GM12878 (cell line): ENCODE results near the gene OR2V1. TPM values are rescaled to one million over a fixed set of nuclear protein-coding genes. Genes with fewer than 3 reads are reported as not detected.

Experiments
- ASH2L ChIP-seq: fragments of 300-600, 200-600 bp; sonication (generic); IDR thresholded peaks from 2 replicates; pipeline ENCODE4 v1.6.1; 2017; ENCODE audit warnings: low read depth, mild to moderate bottlenecking, borderline replicate concordance
- BHLHE40 ChIP-seq, 2 experiments: fragments of 450-650 bp in 1 of 2; IDR thresholded peaks; 2 replicates each; pipeline ENCODE4 v1.6.1; 2011 to 2017; ENCODE audit warnings: low read depth in 2 of 2, borderline replicate concordance in 1 of 2, improper control_type of control experiment in 1 of 2, low read length in 1 of 2, mild to moderate bottlenecking in 1 of 2
- CHD4 ChIP-seq: fragments of 200-600 bp; sonication (generic); IDR thresholded peaks from 2 replicates; pipeline ENCODE4 v1.6.1; 2016; ENCODE audit warnings: mild to moderate bottlenecking
- KAT2A ChIP-seq: conservative IDR thresholded peaks from 2 replicates; pipeline ENCODE4 v1.6.1; 2011; ENCODE audit warnings: low read depth, low read length; ENCODE audit not compliant: control insufficient read depth
- KLF5 ChIP-seq: fragments of 450-650 bp; IDR thresholded peaks from 2 replicates; pipeline ENCODE4 v1.6.1; 2014; ENCODE audit warnings: mild to moderate bottlenecking; ENCODE audit not compliant: partially characterized antibody
- MYC ChIP-seq: IDR thresholded peaks from 2 replicates; pipeline ENCODE4 v1.6.1; 2011; ENCODE audit warnings: mild to moderate bottlenecking, low read length, moderate library complexity, inconsistent platforms; ENCODE audit not compliant: insufficient read depth, insufficient replicate concordance, insufficient read length, severe bottlenecking
- SMC3 ChIP-seq: IDR thresholded peaks from 2 replicates; pipeline ENCODE4 v1.6.1; 2011; ENCODE audit warnings: low read length, improper control_type of control experiment, borderline replicate concordance
- STAT1 ChIP-seq: fragments of 450-650 bp; conservative IDR thresholded peaks from 2 replicates; pipeline ENCODE4 v1.6.1; 2014; ENCODE audit warnings: antibody characterized with exemption, mild to moderate bottlenecking
- TARDBP ChIP-seq: IDR thresholded peaks from 2 replicates; pipeline ENCODE4 v1.6.1; 2016; ENCODE audit warnings: borderline replicate concordance
- ZNF622 ChIP-seq: fragments of 450-650 bp; IDR thresholded peaks from 2 replicates; pipeline ENCODE4 v1.6.1; 2017; ENCODE audit warnings: mild to moderate bottlenecking, inconsistent platforms
- polyA plus RNA-seq, 11 experiments: library from polyadenylated mRNA; depleted of rRNA in 4 of 11; unstranded in 6 of 11; stranded (reverse) in 5 of 11; fragments of >200 nt; fragmentation: Nextera tagmentation in 4 of 11; fragmentation: Illumina TruSeq in 1 of 11; extraction: Ambion mirVana in 4 of 11; extraction: Trizol in 1 of 11; gene quantifications; 1 replicate in 1 of 11; 2 replicates in 10 of 11; pipeline versions ENCODE4 v1.2.1 to v1.2.3, GENCODE V29; 2011 to 2016; ENCODE audit warnings: inconsistent platforms in 2 of 11, missing spikeins in 2 of 11, low read depth in 1 of 11
- total RNA-seq, 4 experiments: library from RNA; depleted of rRNA in 3 of 4; stranded (reverse); fragments of >200 nt in 3 of 4; fragmentation: Illumina TruSeq in 1 of 4; extraction: Trizol in 1 of 4; gene quantifications; 2 replicates each; pipeline versions ENCODE4 v1.2.1 to v1.2.3, GENCODE V29; 2013 to 2021
- TF ChIP-seq, protein P1 (sequence below), 3 experiments: IDR thresholded peaks in 2 of 3; conservative IDR thresholded peaks in 1 of 3; 2 replicates each; pipeline ENCODE4 v1.5.1; 2011; ENCODE audit warnings: low read depth in 3 of 3, low read length in 3 of 3, mild to moderate bottlenecking in 3 of 3, control low read depth in 2 of 3, moderate library complexity in 2 of 3, inconsistent platforms in 1 of 3, mixed read lengths in 1 of 3; ENCODE audit not compliant: control insufficient read depth in 2 of 3, insufficient read depth in 1 of 3; ENCODE audit errors: extremely low read depth in 1 of 3
- TF ChIP-seq, protein P2 (sequence below): fragments of 150-350 bp; IDR thresholded peaks from 2 replicates; pipeline ENCODE4 v1.6.1; 2016; ENCODE audit warnings: low read depth, low read length

The OR2V1 gene
- total and polyA plus RNA-seq, 10 of the 15 experiments (the other 5 are each of a cell fraction or from before 2014, with no cell fraction given) = 0.20 to 4.4 TPM; not detected in 8

GRCh38 chr5:181161534-181162175 lies 30.7 kb upstream of the OR2V1 start (continued):
- no peak for TF ChIP-seq STAT1
- no peak for TF ChIP-seq MYC
- no peak for TF ChIP-seq CHD4
- TF ChIP-seq, protein P1, sequence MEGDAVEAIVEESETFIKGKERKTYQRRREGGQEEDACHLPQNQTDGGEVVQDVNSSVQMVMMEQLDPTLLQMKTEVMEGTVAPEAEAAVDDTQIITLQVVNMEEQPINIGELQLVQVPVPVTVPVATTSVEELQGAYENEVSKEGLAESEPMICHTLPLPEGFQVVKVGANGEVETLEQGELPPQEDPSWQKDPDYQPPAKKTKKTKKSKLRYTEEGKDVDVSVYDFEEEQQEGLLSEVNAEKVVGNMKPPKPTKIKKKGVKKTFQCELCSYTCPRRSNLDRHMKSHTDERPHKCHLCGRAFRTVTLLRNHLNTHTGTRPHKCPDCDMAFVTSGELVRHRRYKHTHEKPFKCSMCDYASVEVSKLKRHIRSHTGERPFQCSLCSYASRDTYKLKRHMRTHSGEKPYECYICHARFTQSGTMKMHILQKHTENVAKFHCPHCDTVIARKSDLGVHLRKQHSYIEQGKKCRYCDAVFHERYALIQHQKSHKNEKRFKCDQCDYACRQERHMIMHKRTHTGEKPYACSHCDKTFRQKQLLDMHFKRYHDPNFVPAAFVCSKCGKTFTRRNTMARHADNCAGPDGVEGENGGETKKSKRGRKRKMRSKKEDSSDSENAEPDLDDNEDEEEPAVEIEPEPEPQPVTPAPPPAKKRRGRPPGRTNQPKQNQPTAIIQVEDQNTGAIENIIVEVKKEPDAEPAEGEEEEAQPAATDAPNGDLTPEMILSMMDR (IDR thresholded peaks at IDR 0.05 in 2 of 3, conservative IDR thresholded peaks at IDR 0.05 in 1 of 3; ENCODE audit: control insufficient read depth in 2 of 3, extremely low read depth in 1 of 3, insufficient read depth in 1 of 3, low read depth in 3 of 3, low read length in 3 of 3) = no peak
- no peak for TF ChIP-seq SMC3
- no peak for TF ChIP-seq BHLHE40 (IDR thresholded peaks at IDR 0.05; ENCODE audit: borderline replicate concordance in 1 of 2, low read depth in 2 of 2, low read length in 1 of 2)
- no peak for TF ChIP-seq ZNF622
- TF ChIP-seq KLF5 = no peak
- TF ChIP-seq, protein P2, sequence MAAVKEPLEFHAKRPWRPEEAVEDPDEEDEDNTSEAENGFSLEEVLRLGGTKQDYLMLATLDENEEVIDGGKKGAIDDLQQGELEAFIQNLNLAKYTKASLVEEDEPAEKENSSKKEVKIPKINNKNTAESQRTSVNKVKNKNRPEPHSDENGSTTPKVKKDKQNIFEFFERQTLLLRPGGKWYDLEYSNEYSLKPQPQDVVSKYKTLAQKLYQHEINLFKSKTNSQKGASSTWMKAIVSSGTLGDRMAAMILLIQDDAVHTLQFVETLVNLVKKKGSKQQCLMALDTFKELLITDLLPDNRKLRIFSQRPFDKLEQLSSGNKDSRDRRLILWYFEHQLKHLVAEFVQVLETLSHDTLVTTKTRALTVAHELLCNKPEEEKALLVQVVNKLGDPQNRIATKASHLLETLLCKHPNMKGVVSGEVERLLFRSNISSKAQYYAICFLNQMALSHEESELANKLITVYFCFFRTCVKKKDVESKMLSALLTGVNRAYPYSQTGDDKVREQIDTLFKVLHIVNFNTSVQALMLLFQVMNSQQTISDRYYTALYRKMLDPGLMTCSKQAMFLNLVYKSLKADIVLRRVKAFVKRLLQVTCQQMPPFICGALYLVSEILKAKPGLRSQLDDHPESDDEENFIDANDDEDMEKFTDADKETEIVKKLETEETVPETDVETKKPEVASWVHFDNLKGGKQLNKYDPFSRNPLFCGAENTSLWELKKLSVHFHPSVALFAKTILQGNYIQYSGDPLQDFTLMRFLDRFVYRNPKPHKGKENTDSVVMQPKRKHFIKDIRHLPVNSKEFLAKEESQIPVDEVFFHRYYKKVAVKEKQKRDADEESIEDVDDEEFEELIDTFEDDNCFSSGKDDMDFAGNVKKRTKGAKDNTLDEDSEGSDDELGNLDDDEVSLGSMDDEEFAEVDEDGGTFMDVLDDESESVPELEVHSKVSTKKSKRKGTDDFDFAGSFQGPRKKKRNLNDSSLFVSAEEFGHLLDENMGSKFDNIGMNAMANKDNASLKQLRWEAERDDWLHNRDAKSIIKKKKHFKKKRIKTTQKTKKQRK = no peak
- no peak for TF ChIP-seq TARDBP
- no peak for TF ChIP-seq KAT2A
- TF ChIP-seq ASH2L = no peak
